AG08395 (cell line): ENCODE results near the gene DOLPP1.
A peak's percentile ranks its signal among the peaks of the same experiment; 100 is the strongest.

Experiments
- DNase-seq: peaks from one replicate; pipeline ENCODE4 v3.0.0; 2012; ENCODE audit warnings: mixed read lengths, low spot score

Gene DOLPP1

DNA sequence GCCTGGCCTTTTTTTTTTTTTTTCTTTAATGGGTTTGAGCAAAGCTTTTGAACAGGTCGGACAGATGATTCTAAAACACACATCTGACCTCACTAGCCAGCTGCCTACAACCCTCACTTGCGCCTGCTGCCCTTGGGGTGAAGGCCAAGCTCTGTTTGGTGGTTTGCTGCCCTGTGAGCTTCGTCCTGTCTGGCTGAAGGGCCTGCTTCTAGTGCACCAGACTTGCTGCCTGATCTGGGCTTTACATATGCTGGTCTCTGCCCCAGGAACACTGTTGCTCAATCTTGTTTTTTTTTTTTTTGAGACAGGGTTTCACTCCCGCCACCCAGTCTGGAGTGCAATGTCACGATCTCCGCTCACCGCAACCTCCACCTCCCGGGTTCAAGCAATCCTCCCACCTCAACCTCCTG, 16.4 kb upstream of the DOLPP1 start:
- DNase-seq = no peak

DNA sequence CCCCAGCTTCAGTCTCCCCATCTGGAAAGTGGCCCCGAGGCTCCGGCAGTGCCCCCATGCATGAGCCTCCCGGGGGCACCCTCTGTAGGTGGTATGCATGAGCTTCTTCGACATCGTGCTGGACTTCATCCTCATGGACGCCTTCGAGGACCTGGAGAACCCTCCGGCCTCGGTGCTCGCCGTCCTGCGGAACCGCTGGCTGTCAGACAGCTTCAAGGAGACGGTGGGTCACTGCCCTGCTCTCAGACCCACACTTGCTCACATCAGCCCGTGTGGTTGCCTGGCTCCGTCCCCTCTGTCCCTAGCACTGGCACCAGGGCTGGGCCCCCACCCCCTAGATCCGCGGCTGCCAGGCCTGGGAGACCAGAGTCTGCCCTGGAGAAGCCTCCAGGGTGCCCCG, 12.8 kb upstream of the DOLPP1 start:
- DNase-seq = no peak

DNA sequence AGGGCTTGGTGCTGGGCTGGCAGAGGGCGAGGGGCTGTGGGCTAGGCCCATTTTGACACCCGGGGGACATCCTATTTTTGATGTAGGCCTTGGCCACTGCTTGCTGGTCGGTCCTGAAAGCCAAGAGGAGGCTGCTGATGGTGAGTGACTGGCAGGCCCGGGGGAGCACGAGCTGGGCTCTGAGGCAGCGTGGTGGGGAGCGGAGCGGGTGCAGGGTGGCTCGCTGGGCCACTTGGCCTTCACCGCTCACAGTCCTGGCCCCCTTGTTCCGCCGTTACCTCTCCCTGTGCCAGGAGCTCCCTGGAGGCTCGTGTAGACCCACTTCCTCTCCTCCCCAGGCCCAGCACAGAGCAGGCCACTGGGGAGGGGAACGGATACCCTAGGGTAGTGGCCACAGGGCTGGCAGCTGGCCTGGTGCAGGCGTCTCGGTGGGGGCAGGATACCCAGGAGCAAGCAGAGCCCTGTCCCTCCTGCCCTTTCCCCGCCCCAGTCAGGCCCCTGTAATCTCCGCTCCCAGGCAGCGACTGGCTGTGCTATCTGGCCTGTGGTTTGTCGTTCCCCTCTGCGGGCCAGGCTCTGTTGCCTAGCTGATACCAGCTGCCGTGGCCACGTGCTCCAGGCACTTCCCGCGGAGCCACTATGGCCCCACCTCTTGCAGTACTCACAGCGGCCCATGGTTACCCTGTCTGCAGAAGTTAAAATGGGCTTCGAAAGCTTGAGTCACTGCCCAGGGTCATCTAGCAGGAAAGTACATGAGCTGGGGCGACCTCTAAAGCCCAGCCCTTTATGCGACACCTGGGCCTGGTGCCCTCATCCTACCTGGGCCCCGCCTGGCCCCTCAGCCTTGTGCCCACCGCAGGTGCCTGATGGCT, 11.7 kb upstream of the DOLPP1 start:
- no peak for DNase-seq

DNA sequence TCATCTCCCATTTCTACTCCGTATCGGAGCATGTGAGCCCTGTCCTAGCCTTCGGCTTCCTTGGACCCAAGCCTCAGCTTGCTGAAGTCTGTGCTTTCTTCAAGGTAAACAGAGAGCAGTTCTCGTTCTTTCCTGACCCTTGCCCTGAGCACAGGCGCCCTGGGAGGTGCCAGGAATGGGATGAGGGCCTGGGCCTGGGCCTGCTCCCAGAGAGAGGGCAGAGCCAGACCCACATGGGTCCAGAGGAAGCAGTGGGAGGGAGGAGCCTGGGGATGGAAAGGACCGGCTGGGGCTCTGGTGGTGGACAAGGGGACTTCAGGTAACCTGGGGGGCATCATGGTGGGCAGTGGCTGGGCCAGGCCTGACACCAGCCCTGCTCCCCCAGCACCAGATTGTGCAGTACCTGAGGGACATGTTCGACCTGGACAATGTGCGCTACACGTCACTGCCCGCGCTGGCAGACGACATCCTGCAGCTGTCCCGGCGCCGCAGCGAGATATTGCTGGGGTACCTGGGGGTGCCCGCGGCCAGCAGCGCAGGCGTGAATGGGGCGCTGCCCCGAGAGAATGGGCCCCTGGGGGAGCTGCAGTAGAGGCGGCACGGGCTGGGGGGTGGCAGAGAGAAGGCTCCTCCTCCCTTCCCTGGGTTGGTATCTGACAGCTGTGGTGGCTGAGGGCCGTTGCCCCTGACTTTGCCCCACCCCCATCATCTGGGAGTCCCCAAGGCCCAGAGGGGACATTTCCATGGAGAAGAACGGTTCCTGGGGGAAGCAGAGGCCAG, 10.9 kb upstream of the DOLPP1 start:
- no peak for DNase-seq

DNA sequence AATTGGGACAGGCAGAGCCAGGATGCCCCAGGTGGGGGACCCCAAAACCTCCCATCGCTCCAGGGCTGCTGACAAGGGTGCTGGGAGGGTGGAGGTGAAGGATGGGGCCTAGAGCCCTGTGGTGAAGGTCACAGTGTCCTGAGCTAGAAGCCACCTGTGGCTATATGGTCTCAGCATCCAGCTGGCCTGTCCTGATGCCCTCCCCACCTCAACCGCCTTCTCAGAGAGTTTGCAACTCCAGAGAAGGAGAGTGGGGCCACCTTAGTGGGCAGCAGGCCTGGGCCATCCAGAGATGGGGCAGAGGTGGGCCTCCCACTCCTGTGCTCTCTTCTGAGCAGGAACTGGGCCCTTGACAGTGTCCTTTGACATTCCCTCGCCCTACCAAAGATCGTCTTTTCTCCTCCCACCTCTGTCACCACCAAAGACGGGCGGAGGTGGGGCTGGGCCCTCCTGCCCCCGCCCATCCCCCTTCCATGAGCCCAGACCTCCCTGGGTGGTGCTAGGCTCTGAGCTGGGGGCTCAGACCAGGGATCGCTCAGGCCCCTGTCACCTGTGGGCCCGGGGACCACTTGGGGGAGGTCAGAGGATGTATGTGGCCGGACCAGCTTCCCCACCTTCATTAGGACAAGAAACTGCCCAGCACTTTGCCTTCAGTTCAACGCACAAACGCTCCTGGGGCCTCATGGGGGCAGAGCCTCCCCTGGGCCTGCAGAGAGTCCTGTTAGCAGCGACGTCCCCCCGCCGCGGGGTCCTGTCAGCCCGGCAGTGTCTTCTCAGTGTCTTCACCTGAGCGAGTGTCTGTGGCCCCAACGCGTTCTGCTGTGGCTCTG, 10.0 kb upstream of the DOLPP1 start:
- DNase-seq = no peak

DNA sequence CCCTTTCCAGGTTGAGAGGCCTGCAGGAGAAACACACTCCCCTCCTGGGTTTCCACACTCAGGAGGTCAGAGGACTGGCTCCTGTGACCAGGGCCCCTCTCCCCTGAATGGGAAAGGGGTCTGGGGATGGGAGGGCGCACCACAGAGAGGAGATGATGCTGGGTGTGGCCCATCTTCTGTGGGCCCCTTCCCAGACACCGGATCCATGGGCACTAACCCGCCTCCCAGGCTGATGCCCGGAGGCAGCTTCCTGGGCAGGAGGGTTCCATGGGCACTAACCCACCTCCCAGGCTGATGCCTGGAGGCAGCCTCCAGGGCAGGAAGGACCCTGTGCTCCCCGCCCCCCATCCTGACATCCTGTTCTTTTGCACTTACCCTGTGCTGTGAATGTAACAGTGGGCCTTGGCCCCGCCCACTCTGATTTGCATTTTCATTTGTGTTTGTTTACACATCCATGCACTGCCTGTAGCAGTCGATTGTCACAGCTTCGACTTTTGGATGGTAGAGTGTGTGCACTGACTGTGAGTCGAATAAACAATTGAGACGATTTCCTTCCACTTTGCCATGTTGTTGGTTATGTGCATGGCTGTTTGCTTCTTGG, 9.3 kb upstream of the DOLPP1 start:
- no peak for DNase-seq

DNA sequence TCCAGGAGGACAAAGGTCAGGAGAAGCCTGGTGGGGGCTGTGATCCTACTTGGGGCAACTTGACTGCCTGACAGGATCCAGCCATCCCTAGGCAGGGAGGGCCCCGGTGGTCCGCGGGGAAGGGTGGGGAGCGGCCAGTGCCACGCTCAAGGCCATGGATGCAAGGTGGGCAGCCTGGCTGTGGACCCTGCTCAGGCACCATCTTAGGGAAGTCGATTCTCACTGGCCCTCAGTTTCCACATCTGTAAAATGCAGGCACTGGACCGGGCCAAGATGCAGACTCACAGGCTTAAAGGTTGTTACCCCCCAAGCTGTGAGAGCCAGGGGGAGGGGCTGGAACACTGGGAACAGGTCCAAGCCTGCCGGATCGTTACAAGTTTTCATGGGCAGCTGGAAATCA, 8.7 kb upstream of the DOLPP1 start:
- DNase-seq = no peak

DNA sequence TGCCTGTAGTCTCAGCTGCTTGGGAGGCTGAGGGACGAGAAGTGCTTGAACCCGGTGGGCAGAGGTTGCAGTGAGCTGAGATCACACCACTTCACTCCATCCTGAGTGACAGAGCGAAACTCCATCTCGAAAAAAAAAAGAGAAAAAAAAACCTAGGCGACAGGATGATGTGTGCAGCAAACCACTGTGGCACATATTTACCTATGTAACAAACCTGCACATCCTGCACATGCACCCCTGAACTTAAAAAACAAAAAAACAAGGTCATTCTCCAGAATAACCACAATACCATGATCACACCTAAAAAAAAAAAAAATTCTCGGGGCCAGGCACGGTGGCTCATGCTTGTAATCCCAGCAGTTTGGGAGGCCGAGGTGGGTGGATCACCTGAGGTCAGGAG, 7.5 kb upstream of the DOLPP1 start:
- no peak for DNase-seq

DNA sequence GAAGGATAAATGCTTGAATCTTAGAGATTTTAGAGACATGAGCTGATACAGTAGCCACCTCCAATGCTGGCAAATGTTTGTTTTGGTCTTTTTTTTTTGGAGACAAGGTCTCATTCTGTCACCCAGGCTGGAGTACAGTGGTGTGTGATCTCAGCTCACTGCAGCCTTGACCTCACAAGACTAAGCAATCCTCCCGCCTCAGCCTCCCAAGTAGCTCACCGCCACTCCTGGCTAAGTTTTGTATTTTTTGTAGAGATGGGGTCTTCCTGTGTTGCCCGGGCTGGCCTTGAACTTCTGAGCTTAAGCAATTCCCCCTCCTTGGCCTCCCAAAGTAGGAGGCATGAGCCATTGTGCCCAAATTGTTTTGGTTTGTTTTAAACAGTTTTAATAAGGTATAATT, 6.8 kb upstream of the DOLPP1 start:
- no peak for DNase-seq

DNA sequence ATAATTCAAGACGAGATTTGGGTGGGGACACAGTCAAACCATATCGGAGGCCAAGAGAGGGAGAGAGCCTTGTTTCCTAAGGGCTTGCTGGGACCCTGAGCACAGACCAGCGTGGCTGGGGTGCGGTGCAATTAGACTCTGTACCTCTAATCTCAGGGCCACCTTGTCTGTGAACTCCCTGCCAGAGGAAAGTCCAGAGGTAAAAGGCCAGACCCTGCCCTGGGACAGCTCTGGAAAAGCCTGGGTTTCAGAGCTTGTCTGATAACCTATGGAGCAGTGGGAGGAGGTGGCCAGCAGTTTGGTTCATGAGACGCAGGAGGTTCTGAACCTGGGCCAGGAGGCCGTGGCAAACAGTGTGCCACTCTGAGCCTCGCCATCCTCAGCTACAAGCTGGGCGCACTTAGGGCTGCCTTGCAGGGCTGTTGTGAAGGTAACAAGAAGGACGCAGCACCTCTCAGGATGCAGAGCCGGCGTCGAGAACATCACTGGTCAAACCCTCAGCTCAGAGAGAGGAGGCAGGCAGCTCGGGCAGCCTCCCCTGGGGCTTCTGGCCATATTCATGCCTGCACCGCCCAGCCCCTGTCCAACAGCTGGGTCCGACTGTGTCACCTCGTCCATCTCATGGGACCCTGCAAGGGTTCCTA, 4.8 kb upstream of the DOLPP1 start:
- no peak for DNase-seq

DNA sequence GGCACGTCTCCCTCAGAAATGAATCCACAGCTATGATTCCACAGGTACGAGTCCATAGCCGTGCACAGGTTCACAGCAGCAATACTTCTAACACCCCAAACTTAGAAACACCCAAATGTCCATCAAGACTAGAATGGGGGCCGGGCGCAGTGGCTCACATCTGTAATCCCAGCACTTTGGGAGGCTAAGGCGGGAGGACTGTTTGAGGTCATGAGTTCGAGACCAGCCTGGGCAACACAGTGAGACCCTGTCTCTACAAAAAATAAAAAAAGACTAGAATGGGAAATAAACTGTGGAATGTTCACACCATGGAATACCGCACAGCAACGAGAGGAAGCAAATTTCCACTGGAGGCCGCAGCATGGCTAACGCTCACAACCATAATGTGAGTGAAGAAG, 4.3 kb upstream of the DOLPP1 start:
- no peak for DNase-seq

DNA sequence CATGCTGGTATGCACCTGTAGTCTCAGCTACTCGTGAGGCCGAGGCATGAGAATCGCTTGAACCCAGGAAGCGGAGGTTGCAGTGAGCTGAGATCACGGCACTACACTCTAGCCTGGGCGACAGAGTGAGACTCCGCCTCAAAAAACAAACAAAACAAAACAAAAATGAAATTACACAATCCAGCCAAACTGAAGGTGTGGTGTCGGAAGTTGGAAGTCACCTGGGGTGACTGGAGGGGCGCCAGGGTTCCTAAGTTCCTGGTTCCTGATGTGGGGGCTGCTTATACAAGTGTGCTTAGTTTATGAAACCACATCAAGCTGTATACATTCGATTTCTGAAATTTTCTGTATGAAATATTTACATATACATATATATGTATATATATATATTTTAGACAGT, 3.7 kb upstream of the DOLPP1 start:
- no peak for DNase-seq

DNA sequence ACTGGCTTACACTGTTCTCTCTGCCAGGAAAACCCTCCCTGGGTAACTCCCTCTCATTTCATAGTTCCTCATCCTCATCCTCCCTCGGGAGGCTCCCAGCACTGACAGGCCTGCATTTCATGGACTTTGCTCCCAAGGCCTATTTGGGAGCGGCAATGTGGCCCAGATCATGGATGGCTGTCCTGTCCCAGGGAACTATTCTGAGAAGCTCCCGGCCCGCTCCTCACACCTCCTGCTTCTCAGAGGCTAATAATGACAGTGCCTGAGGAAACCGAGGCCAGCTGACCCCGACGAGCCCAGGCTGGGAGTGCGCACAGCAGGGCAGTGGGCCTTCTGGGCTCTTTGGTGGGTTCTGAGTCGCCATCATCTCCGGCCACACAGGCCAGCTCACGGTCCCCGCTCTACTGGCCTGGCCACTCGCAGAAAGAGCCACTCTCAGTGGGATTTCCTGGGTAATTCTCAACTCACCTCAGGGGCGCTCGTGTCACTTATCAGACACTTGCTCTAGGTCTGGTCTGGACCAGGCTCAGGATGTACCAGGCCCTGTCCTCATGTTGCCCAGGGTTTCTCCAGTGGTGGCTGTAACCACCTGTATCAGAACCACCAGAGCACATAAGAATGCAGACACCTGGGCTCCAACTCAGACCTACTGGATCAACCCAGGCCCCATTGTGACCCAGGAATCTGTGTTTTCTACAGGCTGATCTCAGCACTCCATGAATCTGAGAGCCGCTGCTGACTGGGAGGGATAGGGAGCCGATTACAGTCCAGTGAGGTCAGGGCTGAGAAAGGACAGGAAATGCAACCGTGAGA, 2.0 kb upstream of the DOLPP1 start:
- DNase-seq = no peak

DNA sequence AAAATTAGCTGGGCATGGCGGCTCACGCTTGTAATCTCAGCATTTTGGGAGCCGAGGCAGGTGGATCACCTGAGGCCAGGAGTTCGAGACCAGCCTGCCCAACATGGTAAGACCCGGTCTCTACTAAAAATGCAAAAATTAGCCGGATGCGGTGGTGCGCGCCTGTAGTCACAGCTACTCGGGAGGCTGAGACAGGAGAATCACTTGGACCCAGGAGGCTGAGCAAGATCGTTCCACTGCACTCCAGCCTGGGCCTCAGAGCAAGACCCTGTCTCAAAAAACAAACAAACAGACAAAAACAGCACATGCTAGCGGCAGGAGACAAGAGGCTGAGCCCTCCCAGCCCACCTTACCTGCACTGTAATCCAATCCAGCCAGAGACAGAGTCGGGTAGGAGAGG, 1.1 kb upstream of the DOLPP1 start:
- DNase-seq = no peak

DNA sequence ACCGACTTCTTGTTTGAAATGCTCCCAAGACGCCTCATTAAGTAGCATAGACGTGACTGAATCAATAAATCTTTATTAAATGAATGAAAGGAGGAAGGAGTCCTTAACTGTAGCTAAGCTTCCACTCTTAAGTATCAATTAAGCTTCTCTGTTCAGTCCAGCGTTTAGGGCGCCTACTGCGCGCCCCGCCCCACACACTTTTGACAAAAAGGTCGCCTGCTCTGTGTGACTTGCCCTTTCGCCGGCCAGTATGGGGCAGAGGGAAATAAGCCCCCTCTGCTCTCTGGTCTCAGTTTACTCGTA, 662 bp upstream of the DOLPP1 start:
- no peak for DNase-seq

DNA sequence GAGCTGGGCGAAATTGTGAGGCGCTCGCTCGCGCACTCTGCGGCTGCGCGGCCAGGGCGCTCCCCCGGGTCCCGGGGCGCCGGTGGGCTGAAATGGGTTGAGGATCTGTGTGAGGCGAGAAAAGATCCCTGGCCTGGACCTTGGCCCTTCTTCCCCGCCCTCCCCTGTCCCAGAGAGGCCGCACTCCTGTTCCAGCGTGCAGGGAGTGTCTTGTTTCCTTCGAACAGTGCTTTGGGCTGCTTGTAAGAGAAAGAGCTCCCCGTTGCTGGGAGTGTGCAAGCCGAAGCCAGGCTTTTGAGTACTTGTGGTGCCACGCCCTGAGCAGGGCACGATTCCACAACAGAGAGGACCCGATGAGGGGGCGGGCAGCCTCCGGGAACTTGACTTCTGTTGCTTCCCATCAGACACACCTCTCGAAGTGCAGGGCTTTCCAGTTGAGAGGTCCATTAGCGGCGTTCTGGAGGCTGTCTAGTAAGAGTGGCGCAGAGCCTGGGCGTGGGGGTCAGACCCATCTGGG, 535 bp downstream of the DOLPP1 start:
- DNase-seq = peak; percentile 96

DNA sequence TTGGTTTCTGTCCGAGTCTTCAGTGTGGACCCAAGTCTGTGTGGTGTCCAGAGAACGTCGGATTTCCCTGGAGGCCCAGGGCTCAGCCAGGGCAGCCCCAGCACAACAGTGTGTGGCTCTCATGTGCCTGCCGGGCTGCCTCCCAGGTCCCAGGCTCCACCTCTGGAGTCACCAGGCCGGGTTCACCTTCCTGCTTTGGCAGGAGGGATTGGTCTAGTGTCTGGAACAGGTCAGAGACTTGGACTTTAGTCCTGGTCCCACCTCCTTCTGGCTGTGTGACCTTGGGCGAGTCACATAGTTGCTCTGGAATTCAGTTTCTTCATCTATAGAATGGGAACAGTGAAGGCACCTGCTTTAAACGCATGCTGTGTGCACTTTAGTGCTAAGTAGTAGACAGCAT, 3.2 kb downstream of the DOLPP1 start:
- no peak for DNase-seq

DNA sequence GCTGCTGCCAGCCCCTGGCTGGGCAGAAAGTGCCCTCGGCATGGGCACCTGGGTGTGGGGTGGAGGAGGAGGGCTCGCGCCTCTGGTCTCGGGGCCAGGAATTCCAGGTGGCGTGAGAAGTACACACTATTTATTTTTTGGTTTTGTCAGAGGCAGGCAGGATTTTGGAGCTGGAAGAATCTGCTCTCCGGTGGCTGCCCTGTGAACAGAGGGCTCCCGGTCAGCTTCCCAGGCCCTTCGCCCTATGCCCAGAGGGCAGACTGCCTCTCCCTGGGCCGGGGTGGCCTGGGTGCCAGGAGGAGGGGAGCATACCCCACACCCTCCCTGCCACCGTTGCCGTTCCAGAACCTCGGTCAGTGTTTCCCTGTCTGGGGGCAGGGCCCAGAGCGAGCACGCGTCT, 8.3 kb downstream of the DOLPP1 start:
- DNase-seq = no peak

DNA sequence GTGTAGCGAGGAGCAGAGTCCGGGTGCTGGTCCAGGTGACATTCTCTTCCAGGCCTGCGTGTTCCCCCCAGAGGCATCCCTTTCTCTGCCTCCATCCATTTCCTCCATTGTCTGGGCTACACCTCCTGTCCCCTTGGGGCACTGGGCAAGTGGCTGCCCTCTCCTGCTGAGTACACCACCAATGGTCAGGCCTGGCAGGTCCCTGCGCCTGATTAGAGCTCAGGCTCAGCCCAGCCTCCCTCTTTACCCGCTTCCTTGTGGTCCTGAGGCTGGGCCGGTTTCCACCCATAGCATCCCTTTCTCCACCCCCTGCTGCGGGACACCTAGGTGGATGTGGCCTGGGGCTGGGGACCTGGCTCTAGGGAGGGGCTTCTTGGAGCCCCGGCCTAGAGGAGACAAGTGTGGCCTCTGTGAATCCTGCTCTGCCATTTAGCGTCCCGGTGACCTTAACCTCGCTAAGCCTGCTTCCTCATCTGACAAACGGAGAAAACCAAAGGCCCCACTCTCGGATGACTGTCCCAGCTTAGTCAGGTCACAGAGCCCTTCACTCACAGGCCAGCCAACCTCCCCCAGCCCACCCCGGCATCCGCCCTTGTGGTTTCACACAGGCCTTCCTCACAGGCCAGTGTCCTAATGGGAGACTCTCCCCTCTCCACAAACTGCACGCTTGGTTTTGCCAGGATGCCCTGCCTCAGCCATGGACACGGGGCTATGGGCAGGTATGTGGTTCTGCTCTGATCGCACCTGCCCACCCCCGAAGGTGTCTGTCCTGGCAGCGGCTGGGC, 12.9 kb downstream of the DOLPP1 start:
- no peak for DNase-seq
